DND-41 (cell line): ENCODE measurements around the gene TRIM46.

Source experiments
- ATAC-seq: fragments of 200-7000 bp; cut with Tn5 transposase; 3 replicates; pipeline ENCODE4 v1.9.1; 2021; ENCODE audit warnings: low read depth; ENCODE audit not compliant: insufficient read depth
- DNase-seq: peaks from one replicate; pipeline ENCODE4 v3.0.0-alpha.2; 2020
- H2AFZ ChIP-seq: 2 replicates; pipeline ENCODE4 v1.6.0; 2012; ENCODE audit warnings: low read depth, low read length
- H3K27ac ChIP-seq: 2 replicates; pipeline ENCODE4 v1.5.1; 2012; ENCODE audit warnings: low read length, inconsistent platforms
- H3K27me3 ChIP-seq: fragments of 200-600 bp; sonication (generic); 2 replicates; pipeline ENCODE4 v1.6.0; 2012; ENCODE audit warnings: low read length, mild to moderate bottlenecking, inconsistent platforms; ENCODE audit not compliant: insufficient read depth, poor library complexity
- H3K36me3 ChIP-seq: 2 replicates; pipeline ENCODE4 v1.5.1; 2012; ENCODE audit warnings: low read length, inconsistent platforms; ENCODE audit not compliant: insufficient read depth
- H3K4me1 ChIP-seq: 2 replicates; pipeline ENCODE4 v1.5.1; 2012; ENCODE audit warnings: mild to moderate bottlenecking, low read length; ENCODE audit not compliant: insufficient read depth
- H3K4me2 ChIP-seq: 2 replicates; pipeline ENCODE4 v1.6.0; 2012; ENCODE audit warnings: mild to moderate bottlenecking, moderate library complexity, low read length, inconsistent platforms; ENCODE audit not compliant: insufficient read depth
- H3K4me3 ChIP-seq, 2 experiments: fragments of 200-600 bp in 1 of 2; shearing (Covaris generic) in 1 of 2; 2 replicates each; pipeline ENCODE4 v1.5.1; 2012 to 2016; ENCODE audit warnings: inconsistent platforms in 2 of 2, low read length in 2 of 2, mild to moderate bottlenecking in 2 of 2, low read depth in 1 of 2, moderate library complexity in 1 of 2
- H3K79me2 ChIP-seq: 2 replicates; pipeline ENCODE4 v1.6.0; 2012; ENCODE audit warnings: low read length, inconsistent platforms; ENCODE audit not compliant: insufficient read depth
- H3K9ac ChIP-seq: 2 replicates; pipeline ENCODE4 v1.6.0; 2012; ENCODE audit warnings: low read depth, mild to moderate bottlenecking, inconsistent platforms, low read length, moderate library complexity
- H3K9me3 ChIP-seq: 2 replicates; pipeline ENCODE4 v1.5.1; 2012; ENCODE audit warnings: low read length, moderate library complexity, mild to moderate bottlenecking, inconsistent platforms; ENCODE audit not compliant: insufficient read depth, severe bottlenecking
- H4K20me1 ChIP-seq: 2 replicates; pipeline ENCODE4 v1.6.0; 2012; ENCODE audit warnings: low read length; ENCODE audit not compliant: insufficient read depth
- CTCF ChIP-seq: IDR thresholded peaks from 2 replicates; pipeline ENCODE4 v1.5.1; 2012; ENCODE audit warnings: borderline replicate concordance, low read length, moderate library complexity, mild to moderate bottlenecking; ENCODE audit not compliant: poor library complexity, severe bottlenecking; ENCODE audit errors: extremely low read depth
- EZH2 ChIP-seq: IDR thresholded peaks from 3 replicates; pipeline ENCODE4 v1.6.1; 2012; ENCODE audit warnings: borderline replicate concordance, low read depth, mild to moderate bottlenecking, moderate library complexity, low read length, inconsistent platforms; ENCODE audit not compliant: severe bottlenecking

The TRIM46 gene

GRCh38 chr1:155168456-155169210 lies 5.0 kb upstream of the TRIM46 start:
- H3K27ac ChIP-seq = no peak overlapping the region
- H3K36me3 ChIP-seq = peaks cover 23% of the 10 kb centered on the region
- H3K9ac ChIP-seq = no peak overlapping the region
- H4K20me1 ChIP-seq = peaks cover 3% of the 10 kb centered on the region; the same call in 1 of the 2 replicates
- DNase-seq (no peak), ATAC-seq (no peak)
- no peak for TF ChIP-seq CTCF
- no peak for TF ChIP-seq EZH2
- no peak overlapping the region for H2AFZ ChIP-seq
- H3K9me3 ChIP-seq = no peaks in the 10 kb centered on the region
- no peak overlapping the region for H3K4me3 ChIP-seq
- H3K4me2 ChIP-seq = no peak overlapping the region
- H3K4me1 ChIP-seq = peaks cover 36% of the 10 kb centered on the region
- peaks cover 19% of the 10 kb centered on the region for H3K79me2 ChIP-seq
- H3K27me3 ChIP-seq = no peaks in the 10 kb centered on the region

GRCh38 chr1:155169541-155169940 lies 4.1 kb upstream of the TRIM46 start:
- H3K27ac ChIP-seq = no peak overlapping the region
- no peaks in the 10 kb centered on the region for H3K9me3 ChIP-seq
- TF ChIP-seq EZH2 = no peak
- no peak for TF ChIP-seq CTCF
- no peak overlapping the region for H3K9ac ChIP-seq
- peaks cover 23% of the 10 kb centered on the region for H3K36me3 ChIP-seq
- ATAC-seq = no peak
- H3K79me2 ChIP-seq = peaks cover 19% of the 10 kb centered on the region
- H3K4me3 ChIP-seq = no peak overlapping the region
- no peak overlapping the region for H2AFZ ChIP-seq
- peaks cover 45% of the 10 kb centered on the region for H3K4me1 ChIP-seq
- H4K20me1 ChIP-seq = peaks cover 3% of the 10 kb centered on the region; the same call in 1 of the 2 replicates
- H3K4me2 ChIP-seq = no peak overlapping the region
- no peak for DNase-seq
- no peaks in the 10 kb centered on the region for H3K27me3 ChIP-seq

GRCh38 chr1:155170101-155170785 lies 3.4 kb upstream of the TRIM46 start:
- H3K4me2 ChIP-seq = no peak overlapping the region
- DNase-seq (no peak), ATAC-seq (no peak)
- no peak overlapping the region for H3K4me3 ChIP-seq
- no peak overlapping the region for H3K9ac ChIP-seq
- peaks cover 19% of the 10 kb centered on the region for H3K79me2 ChIP-seq
- TF ChIP-seq CTCF (no peak), EZH2 (no peak)
- peaks cover 52% of the 10 kb centered on the region for H3K4me1 ChIP-seq
- no peak overlapping the region for H2AFZ ChIP-seq
- no peak overlapping the region for H3K27ac ChIP-seq
- H3K27me3 ChIP-seq = no peaks in the 10 kb centered on the region
- peaks cover 23% of the 10 kb centered on the region for H3K36me3 ChIP-seq
- H4K20me1 ChIP-seq = peaks cover 3% of the 10 kb centered on the region; the same call in 1 of the 2 replicates
- H3K9me3 ChIP-seq = no peaks in the 10 kb centered on the region
